HG03097 (cell line): ENCODE measurements around the gene PLBD1.

Source experiments
- ATAC-seq: cut with Tn5 transposase; IDR thresholded peaks from one replicate; pipeline ENCODE4 v1.9.1; 2021; ENCODE audit not compliant: unreplicated experiment, low FRiP score

Gene PLBD1

GRCh38 chr12:14514154-14514842, 53.4 kb downstream of the PLBD1 start:
- ATAC-seq, result no peak

DNA sequence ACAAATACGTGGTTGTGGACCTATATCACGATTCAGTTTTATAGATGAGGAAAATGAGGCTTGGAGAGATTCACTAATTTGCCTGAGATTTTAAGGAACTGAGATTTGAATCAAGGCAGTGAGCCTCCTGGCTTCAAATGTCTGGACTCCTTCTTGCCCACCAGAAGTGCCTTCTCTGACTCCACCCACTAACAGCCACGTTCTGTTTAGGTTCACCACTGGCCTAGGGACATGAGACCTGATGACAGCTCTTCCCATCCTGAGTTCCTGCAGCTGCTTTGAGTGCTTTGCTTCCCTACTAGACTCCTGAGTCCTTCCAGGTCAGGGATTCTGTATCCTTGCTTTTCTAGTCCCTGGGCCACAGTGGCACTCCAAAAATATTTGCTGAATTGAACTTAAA, 57.1 kb downstream of the PLBD1 start:
- ATAC-seq, result no peak

GRCh38 chr12:14505626-14506596, 61.8 kb downstream of the PLBD1 start:
- no peak for ATAC-seq

DNA sequence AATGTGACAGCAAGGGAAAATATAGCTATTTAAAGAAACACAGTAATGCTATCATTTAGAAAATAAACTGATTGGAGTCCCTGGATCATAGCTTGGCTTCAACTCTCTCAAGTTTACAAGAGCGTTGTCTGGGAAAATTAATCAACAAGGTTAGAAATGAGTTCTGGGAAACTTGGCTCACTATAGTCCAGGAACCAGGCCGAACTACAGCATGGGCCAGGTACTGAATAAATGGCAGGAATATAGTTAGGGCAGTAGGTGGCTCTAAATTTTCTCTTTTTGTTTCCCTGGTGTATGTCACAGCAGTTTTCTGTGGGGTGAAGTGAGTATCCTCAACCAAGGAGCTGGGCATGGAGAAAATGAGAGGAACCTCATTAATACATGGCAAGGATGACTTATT, 72.4 kb downstream of the PLBD1 start:
- no peak for ATAC-seq

DNA sequence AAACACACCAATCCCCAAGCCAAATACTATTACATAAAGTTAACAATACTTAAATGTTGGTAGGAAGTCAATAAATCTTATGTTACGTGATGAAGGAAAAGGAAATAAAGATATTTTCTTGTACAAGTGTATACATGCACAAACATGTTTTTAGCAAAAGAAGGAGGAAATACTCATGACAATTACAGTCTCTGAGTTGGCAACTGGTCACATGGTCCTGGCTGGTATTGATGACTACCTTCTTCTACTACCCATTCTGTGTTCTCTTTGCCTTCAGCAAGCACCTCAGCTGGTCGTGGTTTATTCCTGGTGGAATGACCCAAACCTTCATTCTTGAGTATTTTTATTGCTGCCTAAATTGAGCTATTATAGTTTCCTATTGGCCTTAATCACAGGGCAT, 84.8 kb downstream of the PLBD1 start:
- no peak for ATAC-seq

- no peak for ATAC-seq
Observed at GRCh38 chr12:14482361-14482760, 85.3 kb downstream of the PLBD1 start.

- ATAC-seq, result no peak
Observed at GRCh38 chr12:14481201-14481600, 86.5 kb downstream of the PLBD1 start.

DNA sequence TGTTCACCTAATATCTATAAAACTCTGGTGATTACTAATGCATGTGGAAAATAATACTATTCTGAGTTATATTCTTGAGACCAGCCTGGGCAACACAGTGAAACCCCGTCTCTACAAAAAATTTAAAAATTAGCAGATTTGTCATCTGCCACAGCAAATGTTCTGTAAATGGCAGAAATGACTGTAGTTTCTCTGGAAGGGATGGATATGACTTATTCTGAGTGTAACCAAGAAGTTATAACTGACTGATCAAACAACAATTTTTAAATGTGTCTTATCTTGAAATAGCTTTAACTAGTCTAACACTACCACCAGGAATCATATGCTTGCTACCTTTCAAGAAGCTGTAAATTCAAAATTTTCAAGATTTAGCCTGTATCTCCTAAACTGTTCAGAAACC, 88.7 kb downstream of the PLBD1 start:
- ATAC-seq, result no peak

- ATAC-seq, result no peak
Observed at GRCh38 chr12:14473707-14474287, 93.9 kb downstream of the PLBD1 start.

GRCh38 chr12:14471497-14471896, 96.2 kb downstream of the PLBD1 start:
- ATAC-seq, result no peak

GRCh38 chr12:14460212-14460841, 107.4 kb downstream of the PLBD1 start:
- ATAC-seq, result no peak

- peak; percentile 67 for ATAC-seq
Observed at GRCh38 chr12:14454098-14454907, 113.4 kb downstream of the PLBD1 start.
